HepG2 (cell line): ENCODE results near the gene MYO9A. TPM values are rescaled to one million over a fixed set of nuclear protein-coding genes. Genes with fewer than 3 reads are reported as not detected.

Experiments
- ATAC-seq: fragments of 200-7000 bp; cut with Tn5 transposase; 3 replicates; pipeline ENCODE4 v1.9.1; 2020; ENCODE audit warnings: mild to moderate bottlenecking, moderate library complexity
- BruUV-seq: library from RNA; stranded (reverse); fragments of 400-500 nt; replicated peaks from 2 replicates; lab custom pipeline; 2021; lab: Mats Ljungman, UMichigan
- CTCF ChIA-PET: fragments of 300-600 bp; formaldehyde crosslinking; extraction: SDS; loops from one replicate; lab custom pipeline; 2021; ENCODE audit warnings: low total read pairs, inconsistent platforms, low intra/inter-chr PET ratio; lab: Yijun Ruan, JAX
- POLR2A ChIA-PET: fragments of 350-600 bp; sonication (Branson Sonifier 250); formaldehyde crosslinking; loops from one replicate; lab custom pipeline; 2020; ENCODE audit warnings: antibody characterized with exemption, inconsistent platforms; lab: Yijun Ruan, JAX
- DNase-seq: peaks from one replicate; pipeline ENCODE4 v3.0.0-alpha.2; 2015; ENCODE audit warnings: low spot score
- FAIRE-seq: peaks from 3 replicates; lab custom pipeline; 2011; peaks lifted over from hg19 to GRCh38; lab: Jason Lieb, UNC
- H2AFZ ChIP-seq: one replicate; pipeline ENCODE4 v1.6.1; 2011; ENCODE audit warnings: low read length, inconsistent platforms
- H3K27ac ChIP-seq: fragments of 300-600 bp; 3 replicates; pipeline ENCODE4 v1.8.0; 2011; ENCODE audit warnings: mixed run types, mild to moderate bottlenecking, mixed read lengths, low read length, inconsistent platforms; ENCODE audit not compliant: insufficient read depth; ENCODE audit errors: extremely low read length
- H3K27me3 ChIP-seq, 2 experiments: fragments of 200-600 bp in 1 of 2; 2 replicates in 1 of 2; 3 replicates in 1 of 2; pipeline versions ENCODE4 v1.6.0 to v1.8.0; 2011; ENCODE audit warnings: low read length in 2 of 2, mild to moderate bottlenecking in 2 of 2, moderate library complexity in 2 of 2, inconsistent platforms in 1 of 2; ENCODE audit not compliant: insufficient read depth in 2 of 2, control insufficient read depth in 1 of 2
- H3K36me3 ChIP-seq, 2 experiments: fragments of 200-600 bp in 1 of 2; replicated peaks in 1 of 2; 2 replicates in 1 of 2; 3 replicates in 1 of 2; pipeline versions ENCODE4 v1.5.1 to v1.8.0; 2011; ENCODE audit warnings: low read length in 2 of 2, inconsistent platforms in 1 of 2; ENCODE audit not compliant: insufficient read depth in 2 of 2, control insufficient read depth in 1 of 2
- H3K4me1 ChIP-seq: 2 replicates; pipeline ENCODE4 v1.5.1; 2012; ENCODE audit warnings: low read length, inconsistent platforms; ENCODE audit not compliant: insufficient read depth
- H3K4me2 ChIP-seq: 2 replicates; pipeline ENCODE4 v1.6.0; 2011; ENCODE audit warnings: low read depth, low read length, inconsistent platforms
- H3K4me3 ChIP-seq, 3 experiments: fragments of 200-600 bp in 1 of 3; sonication (generic), shearing (Covaris generic) in 1 of 3; replicated peaks in 1 of 3; 2 replicates each; pipeline ENCODE4 v1.5.1; 2011 to 2016; ENCODE audit warnings: low read length in 3 of 3, inconsistent platforms in 2 of 3, low read depth in 2 of 3, mild to moderate bottlenecking in 2 of 3, control low read depth in 1 of 3, mixed read lengths in 1 of 3; ENCODE audit not compliant: insufficient read depth in 1 of 3
- H3K79me2 ChIP-seq: one replicate; pipeline ENCODE4 v1.6.1; 2011; ENCODE audit warnings: low read length, inconsistent platforms; ENCODE audit not compliant: insufficient read depth
- H3K9ac ChIP-seq: 2 replicates; pipeline ENCODE4 v1.6.0; 2011; ENCODE audit warnings: mild to moderate bottlenecking, low read depth, low read length, inconsistent platforms; ENCODE audit not compliant: insufficient read depth
- H3K9me3 ChIP-seq: 2 replicates; pipeline ENCODE4 v1.5.1; 2012; ENCODE audit warnings: mild to moderate bottlenecking, low read length
- H4K20me1 ChIP-seq: 2 replicates; pipeline ENCODE4 v1.6.0; 2011; ENCODE audit warnings: inconsistent platforms, mild to moderate bottlenecking, low read length, moderate library complexity; ENCODE audit not compliant: insufficient read depth
- ARHGAP35 ChIP-seq: sonication (generic); formaldehyde crosslinking; IDR thresholded peaks from 2 replicates; pipeline ENCODE4 v1.9.0; 2022; ENCODE audit warnings: mild to moderate bottlenecking, inconsistent platforms, moderate library complexity, missing genetic modification reagents, borderline replicate concordance
- EP300 ChIP-seq, 3 experiments: sonication (generic) in 1 of 3; formaldehyde crosslinking in 1 of 3; IDR thresholded peaks; 2 replicates each; pipeline versions ENCODE4 v1.5.1 to v1.6.1; 2011 to 2020; ENCODE audit warnings: low read depth in 2 of 3, low read length in 2 of 3, borderline replicate concordance in 1 of 3, improper control_type of control experiment in 1 of 3, mild to moderate bottlenecking in 1 of 3, missing genetic modification reagents in 1 of 3, moderate library complexity in 1 of 3
- EZH2 ChIP-seq: conservative IDR thresholded peaks from 2 replicates; pipeline ENCODE4 v1.6.1; 2012; ENCODE audit warnings: mild to moderate bottlenecking, low read depth, low read length, moderate library complexity
- HCFC1 ChIP-seq: fragments of 150-350 bp; IDR thresholded peaks from 2 replicates; pipeline ENCODE4 v1.6.1; 2014; ENCODE audit warnings: low read depth, low read length
- HES4 ChIP-seq: sonication (generic); formaldehyde crosslinking; IDR thresholded peaks from 2 replicates; pipeline ENCODE4 v1.9.0; 2021; ENCODE audit warnings: mild to moderate bottlenecking, missing genetic modification reagents, borderline replicate concordance
- KDM3A ChIP-seq: IDR thresholded peaks from 2 replicates; pipeline ENCODE4 v1.6.1; 2018; ENCODE audit warnings: low read depth, missing compliant biosample characterization
- RAD21 ChIP-seq: fragments of 450-650 bp; formaldehyde crosslinking; IDR thresholded peaks from 2 replicates; pipeline ENCODE4 v1.5.0; 2020; ENCODE audit warnings: mild to moderate bottlenecking
- TERF1 ChIP-seq: sonication (generic); formaldehyde crosslinking; IDR thresholded peaks from 2 replicates; pipeline ENCODE4 v1.8.0; 2022; ENCODE audit warnings: mild to moderate bottlenecking, missing genetic modification reagents, moderate library complexity
- TRAFD1 ChIP-seq: sonication (generic); formaldehyde crosslinking; IDR thresholded peaks from 2 replicates; pipeline ENCODE4 v1.5.1; 2020; ENCODE audit warnings: missing genetic modification reagents, mild to moderate bottlenecking, borderline replicate concordance
- ZNF234 ChIP-seq: sonication (generic); formaldehyde crosslinking; conservative IDR thresholded peaks from 2 replicates; pipeline ENCODE4 v1.5.1; 2020; ENCODE audit warnings: mild to moderate bottlenecking, missing genetic modification reagents
- ZNF296 ChIP-seq: sonication (generic); formaldehyde crosslinking; conservative IDR thresholded peaks from 2 replicates; pipeline ENCODE4 v1.5.0; 2020; ENCODE audit warnings: mild to moderate bottlenecking, missing genetic modification reagents
- ZNF337 ChIP-seq: sonication (generic); formaldehyde crosslinking; IDR thresholded peaks from 2 replicates; pipeline ENCODE4 v1.5.1; 2020; ENCODE audit warnings: missing genetic modification reagents, low read depth, mild to moderate bottlenecking, borderline replicate concordance
- ZNF512 ChIP-seq: sonication (generic); formaldehyde crosslinking; IDR thresholded peaks from 2 replicates; pipeline ENCODE4 v1.4.0; 2020; ENCODE audit warnings: mild to moderate bottlenecking, missing genetic modification reagents
- WGBS: methylation state at CpG from one replicate; pipeline ENCODE4 v1.1.6; 2017; ENCODE audit warnings: low lambda C conversion rate; 5-methylcytosine and 5-hydroxymethylcytosine counted together
- in situ Hi-C: cut with HindIII; loops from 2 replicates; pipeline ENCODE4 v1.10.0; 2017; ENCODE audit warnings: low pct_unique_long_range_greater_than_20kb; ENCODE audit not compliant: extremely low pct_ligation_motif_present
- intact Hi-C: fragments of 100-400 bp; cut with micrococcal nuclease; formaldehyde crosslinking; loops from one replicate; pipeline ENCODE4 v1.10.0; 2022; ENCODE audit not compliant: unreplicated experiment
- polyA plus RNA-seq, 8 experiments: library from polyadenylated mRNA; depleted of rRNA in 3 of 8; stranded (reverse) in 7 of 8; unstranded in 1 of 8; fragments of >200 nt; fragmentation: Illumina TruSeq in 4 of 8; extraction: Trizol in 4 of 8; gene quantifications; 2 replicates each; pipeline versions ENCODE4 v1.2.1 to v1.2.3, GENCODE V29; 2011 to 2016; ENCODE audit warnings: low read depth in 4 of 8, missing spikeins in 1 of 8, mixed read lengths in 1 of 8; ENCODE audit not compliant: insufficient read depth in 1 of 8
- total RNA-seq, 5 experiments: library from RNA; depleted of rRNA; stranded (reverse); fragments of >200 nt; fragmentation: Illumina TruSeq; extraction: Trizol; gene quantifications; 2 replicates each; pipeline ENCODE4 v1.2.3, GENCODE V29; 2016; ENCODE audit warnings: low read depth in 1 of 5

Gene MYO9A
- total and polyA plus RNA-seq, 2 of the 13 experiments (the other 11 are each of a cell fraction or from before 2014, with no cell fraction given): 4.8 to 15.3 TPM

GRCh38 chr15:71892335-71892734 is 225.6 kb downstream of the MYO9A start (continued):
- TF ChIP-seq ZNF512 (CRISPR knock-in tag) (no peak), ARHGAP35 (CRISPR knock-in tag) (no peak), ZNF337 (CRISPR knock-in tag) (no peak), TERF1 (CRISPR knock-in tag) (no peak), RAD21 (CRISPR knock-in tag) (no peak)
- TF ChIP-seq, all 625 proteins: peak for 0

GRCh38 chr15:71891026-71891425 is 226.9 kb downstream of the MYO9A start:
- CTCF ChIA-PET: no interaction called here
- H3K27ac ChIP-seq: no peak overlapping the region
- no peaks in the 10 kb centered on the region for H3K4me1 ChIP-seq
- in situ Hi-C loops (no loop called here), intact Hi-C loops (no loop called here)
- DNase-seq (no peak), FAIRE-seq (no peak), ATAC-seq (no peak)
- no peaks in the 10 kb centered on the region for H4K20me1 ChIP-seq
- no peaks in the 10 kb centered on the region for H3K9me3 ChIP-seq
- no peak overlapping the region for H3K4me3 ChIP-seq
- POLR2A ChIA-PET: no interaction called here
- H3K36me3 ChIP-seq: no peaks in the 10 kb centered on the region
- no peak overlapping the region for H3K4me2 ChIP-seq
- no TSS peak for BruUV-seq
- no peak overlapping the region for H2AFZ ChIP-seq
- H3K79me2 ChIP-seq: no peaks in the 10 kb centered on the region
- 96% methylated on average over 4 of the region's 4 CpGs for WGBS
- no peak overlapping the region for H3K9ac ChIP-seq
- H3K27me3 ChIP-seq: no peaks in the 10 kb centered on the region
- TF ChIP-seq TRAFD1 (CRISPR knock-in tag) (no peak), ZNF296 (no peak), KDM3A (no peak), EZH2 (no peak), ZNF234 (no peak), RAD21 (CRISPR knock-in tag) (no peak), EP300 (IDR thresholded peaks at IDR 0.05; ENCODE audit: low read depth in 2 of 2, low read length in 2 of 2) (no peak), EP300 (CRISPR knock-in tag; IDR thresholded peaks at IDR 0.05; ENCODE audit: borderline replicate concordance) (no peak), HES4 (no peak), HCFC1 (no peak)
